Ascending aorta (tissue), 2 donors: Measurements from ENCODE around the gene KCNQ1OT1. TPM values are rescaled to one million over a fixed set of nuclear protein-coding genes. Genes with fewer than 3 reads are reported as not detected.

ENCODE experiments used
- DNase-seq, 2 donors: peaks; one replicate each; pipeline ENCODE4 v3.0.0-alpha.2; 2019; ENCODE audit warnings: low spot score in 2 of 2
- H3K27ac ChIP-seq, 2 donors: fragments of 200-600 bp; sonication (generic); one replicate each; pipeline ENCODE4 v1.5.1; 2016 to 2017; ENCODE audit warnings: mild to moderate bottlenecking in 1 of 2
- H3K27me3 ChIP-seq: fragments of 200-600 bp; sonication (generic); one replicate; pipeline ENCODE4 v1.5.1; 2017
- H3K36me3 ChIP-seq, 2 donors: fragments of 200-600 bp; sonication (generic); one replicate each; pipeline ENCODE4 v1.5.1; 2016
- H3K4me1 ChIP-seq, 2 donors: fragments of 200-600 bp; sonication (generic); one replicate each; pipeline ENCODE4 v1.5.1; 2016 to 2017; ENCODE audit warnings: mild to moderate bottlenecking in 1 of 2
- H3K4me3 ChIP-seq, 2 donors: fragments of 200-600 bp; sonication (generic); one replicate each; pipeline ENCODE4 v1.5.1; 2016 to 2017; ENCODE audit warnings: mild to moderate bottlenecking in 1 of 2
- H3K9me3 ChIP-seq, 2 donors: fragments of 200-600 bp; sonication (generic); one replicate each; pipeline ENCODE4 v1.5.1; 2016
- intact Hi-C: fragments of 100-400 bp; cut with DNase I; formaldehyde crosslinking; loops from one replicate; pipeline ENCODE4 v1.15.1; 2023
- total RNA-seq: library from RNA; depleted of rRNA; stranded (reverse); fragments of >200 nt; gene quantifications from one replicate; pipeline ENCODE4 v1.1.0, GENCODE V29; 2016
- TF ChIP-seq, protein P1 (sequence below), 3 experiments: fragments of 200-600 bp in 2 of 3; fragments of 450-650 bp in 1 of 3; sonication (generic) in 2 of 3; IDR thresholded peaks; one replicate each; pipeline ENCODE4 v1.5.1; 2016 to 2019; ENCODE audit warnings: antibody characterized with exemption in 3 of 3, mild to moderate bottlenecking in 1 of 3, moderate library complexity in 1 of 3

KCNQ1OT1 gene
- total RNA-seq, 1 donor from 2014 or later: 1.5 TPM

- no peaks in the 10 kb centered on the region for H3K27me3 ChIP-seq
- DNase-seq: no peak
- no peaks in the 10 kb centered on the region for H3K36me3 ChIP-seq
- intact Hi-C loops: no loop called here
- H3K9me3 ChIP-seq: no peaks in the 10 kb centered on the region
- TF ChIP-seq, protein P1, sequence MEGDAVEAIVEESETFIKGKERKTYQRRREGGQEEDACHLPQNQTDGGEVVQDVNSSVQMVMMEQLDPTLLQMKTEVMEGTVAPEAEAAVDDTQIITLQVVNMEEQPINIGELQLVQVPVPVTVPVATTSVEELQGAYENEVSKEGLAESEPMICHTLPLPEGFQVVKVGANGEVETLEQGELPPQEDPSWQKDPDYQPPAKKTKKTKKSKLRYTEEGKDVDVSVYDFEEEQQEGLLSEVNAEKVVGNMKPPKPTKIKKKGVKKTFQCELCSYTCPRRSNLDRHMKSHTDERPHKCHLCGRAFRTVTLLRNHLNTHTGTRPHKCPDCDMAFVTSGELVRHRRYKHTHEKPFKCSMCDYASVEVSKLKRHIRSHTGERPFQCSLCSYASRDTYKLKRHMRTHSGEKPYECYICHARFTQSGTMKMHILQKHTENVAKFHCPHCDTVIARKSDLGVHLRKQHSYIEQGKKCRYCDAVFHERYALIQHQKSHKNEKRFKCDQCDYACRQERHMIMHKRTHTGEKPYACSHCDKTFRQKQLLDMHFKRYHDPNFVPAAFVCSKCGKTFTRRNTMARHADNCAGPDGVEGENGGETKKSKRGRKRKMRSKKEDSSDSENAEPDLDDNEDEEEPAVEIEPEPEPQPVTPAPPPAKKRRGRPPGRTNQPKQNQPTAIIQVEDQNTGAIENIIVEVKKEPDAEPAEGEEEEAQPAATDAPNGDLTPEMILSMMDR (IDR thresholded peaks at IDR 0.05): no peak
- no peak overlapping the region for H3K4me3 ChIP-seq
- no peak overlapping the region for H3K27ac ChIP-seq
- no peaks in the 10 kb centered on the region for H3K4me1 ChIP-seq
These were observed 46.8 kb upstream of the KCNQ1OT1 start for GRCh38 chr11:2746401-2747247.

GRCh38 chr11:2745511-2745910 lies 45.7 kb upstream of the KCNQ1OT1 start:
- DNase-seq: no peak
- H3K27ac ChIP-seq: no peak overlapping the region
- no peaks in the 10 kb centered on the region for H3K27me3 ChIP-seq
- no peaks in the 10 kb centered on the region for H3K4me1 ChIP-seq
- no peaks in the 10 kb centered on the region for H3K9me3 ChIP-seq
- H3K4me3 ChIP-seq: no peak overlapping the region
- TF ChIP-seq, protein P1 (IDR thresholded peaks at IDR 0.05): no peak
- intact Hi-C loops: no loop called here
- H3K36me3 ChIP-seq: no peaks in the 10 kb centered on the region

DNA sequence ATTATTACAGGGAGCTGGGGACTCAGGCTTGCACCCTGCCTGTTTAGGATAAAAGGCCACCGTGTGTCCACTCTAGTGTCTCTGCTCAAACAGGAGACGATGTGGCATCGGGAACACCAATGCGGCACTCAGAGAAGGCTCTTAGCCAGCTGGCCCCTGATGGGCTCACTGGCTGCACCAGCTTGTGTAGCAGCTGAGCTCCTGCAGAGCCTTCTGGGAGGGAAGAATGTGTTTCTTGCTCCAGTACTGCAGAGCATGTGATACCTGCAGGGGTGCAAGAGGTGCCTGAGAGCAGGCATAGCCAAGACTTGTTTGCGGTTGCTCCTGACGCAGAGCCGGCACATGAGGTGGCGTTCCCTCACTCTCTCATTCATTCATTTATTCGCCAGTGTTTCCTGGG lies 44.4 kb upstream of the KCNQ1OT1 start:
- no peak overlapping the region for H3K4me3 ChIP-seq
- no peaks in the 10 kb centered on the region for H3K36me3 ChIP-seq
- no peak for DNase-seq
- H3K27ac ChIP-seq: no peak overlapping the region
- intact Hi-C loops: no loop called here
- TF ChIP-seq, protein P1 (IDR thresholded peaks at IDR 0.05): no peak
- H3K9me3 ChIP-seq: no peaks in the 10 kb centered on the region
- H3K27me3 ChIP-seq: no peaks in the 10 kb centered on the region
- H3K4me1 ChIP-seq: no peaks in the 10 kb centered on the region

DNA sequence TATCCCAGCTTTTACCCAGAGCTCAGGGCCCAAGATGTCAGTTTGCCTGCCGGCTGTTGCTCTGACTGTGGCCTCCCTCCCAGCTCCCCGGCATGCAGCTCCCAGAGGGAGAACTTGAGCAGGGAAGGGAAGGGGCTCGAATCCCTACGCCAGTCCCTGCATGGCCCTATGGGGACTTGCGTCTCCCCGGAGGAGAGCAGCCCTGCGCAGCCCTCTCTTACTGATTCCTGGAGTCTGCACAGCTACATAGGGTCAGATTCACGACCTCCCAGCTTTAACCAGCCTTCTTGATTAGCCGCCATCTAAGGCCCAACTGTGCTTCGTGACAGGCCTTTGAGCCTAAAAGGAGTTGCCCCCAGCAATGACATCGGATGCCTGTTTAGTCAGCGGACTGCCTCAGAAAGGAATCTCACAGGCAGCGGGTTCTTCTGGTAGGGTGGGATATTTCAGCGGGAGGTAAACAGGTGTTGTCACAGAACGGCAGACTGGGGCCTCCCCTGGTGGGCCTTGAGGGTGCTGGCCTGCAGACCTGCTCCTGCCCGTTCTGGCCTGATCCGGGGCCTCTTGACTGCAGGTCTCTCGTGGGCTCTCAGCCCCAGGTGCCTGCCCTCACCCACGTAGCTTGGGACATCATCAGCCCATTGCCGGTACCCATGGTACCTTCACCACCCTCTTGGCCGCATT lies 43.8 kb upstream of the KCNQ1OT1 start:
- no peak overlapping the region for H3K27ac ChIP-seq
- DNase-seq: no peak
- no peaks in the 10 kb centered on the region for H3K9me3 ChIP-seq
- H3K36me3 ChIP-seq: no peaks in the 10 kb centered on the region
- no peak overlapping the region for H3K4me3 ChIP-seq
- H3K27me3 ChIP-seq: no peaks in the 10 kb centered on the region
- TF ChIP-seq, protein P1 (IDR thresholded peaks at IDR 0.05): no peak
- intact Hi-C loops: no loop called here
- no peaks in the 10 kb centered on the region for H3K4me1 ChIP-seq

DNA sequence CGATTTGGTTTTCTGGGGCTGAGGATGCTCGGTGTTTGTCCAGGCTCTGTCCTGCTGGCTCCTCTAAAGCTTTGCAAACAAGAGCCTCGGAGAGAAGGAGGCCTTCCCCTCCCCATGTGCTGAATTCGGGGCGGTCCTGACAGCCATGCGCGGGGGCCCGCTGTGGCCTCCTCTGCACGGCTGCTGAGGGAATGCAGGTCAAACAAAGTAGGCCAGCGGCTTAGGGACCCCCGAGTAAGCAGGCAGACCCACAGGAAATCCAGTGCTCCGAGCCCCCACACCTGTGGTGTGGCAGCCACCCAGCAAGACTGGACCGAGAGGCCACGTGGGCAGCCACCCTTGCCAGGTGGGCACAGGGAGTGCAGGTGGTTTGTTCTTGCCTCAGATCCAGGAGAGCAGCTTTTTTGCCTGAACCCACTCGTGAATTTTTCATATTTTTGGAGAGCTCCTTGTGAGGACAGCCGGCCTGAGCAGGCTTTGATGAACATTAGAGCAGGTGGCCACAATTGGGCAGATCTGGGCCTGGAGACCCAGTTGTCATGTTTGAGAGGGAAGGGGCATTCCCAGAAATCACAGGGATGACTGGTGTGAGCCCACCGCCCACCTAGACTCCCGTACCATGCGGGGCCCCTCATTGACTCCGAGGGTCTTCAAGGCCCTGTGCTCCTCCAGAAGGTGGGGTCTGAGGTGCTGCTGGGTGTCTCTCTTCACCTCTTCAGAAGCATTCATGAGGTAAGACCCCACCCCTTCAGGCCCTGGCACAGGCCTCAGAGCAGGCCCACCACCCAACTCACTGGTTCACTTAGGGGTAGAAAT lies 43.0 kb upstream of the KCNQ1OT1 start:
- intact Hi-C loops: no loop called here
- H3K27me3 ChIP-seq: no peaks in the 10 kb centered on the region
- H3K4me1 ChIP-seq: no peaks in the 10 kb centered on the region
- H3K4me3 ChIP-seq: no peak overlapping the region
- TF ChIP-seq, protein P1 (IDR thresholded peaks at IDR 0.05): no peak
- DNase-seq: no peak
- no peaks in the 10 kb centered on the region for H3K36me3 ChIP-seq
- H3K27ac ChIP-seq: no peak overlapping the region
- no peaks in the 10 kb centered on the region for H3K9me3 ChIP-seq
